OCI-LY1 (cell line): ENCODE results near the gene MTX1.
A peak's percentile ranks its signal among the peaks of the same experiment; 100 is the strongest.

Experiments used
- EZH2 ChIP-seq: fragments of 200-600 bp; sonication (generic), shearing (Covaris generic); IDR thresholded peaks from 2 replicates; pipeline ENCODE4 v1.8.0; 2017; ENCODE audit warnings: borderline replicate concordance, mixed run types, mild to moderate bottlenecking, antibody characterized with exemption, low read length, moderate library complexity, mixed read lengths
- TF ChIP-seq, protein P1 (sequence below): fragments of 200-600 bp; sonication (generic), shearing (Covaris generic); IDR thresholded peaks from 2 replicates; pipeline ENCODE4 v1.5.1; 2017; ENCODE audit warnings: mild to moderate bottlenecking, antibody characterized with exemption, low read length, moderate library complexity, mixed read lengths

DNA sequence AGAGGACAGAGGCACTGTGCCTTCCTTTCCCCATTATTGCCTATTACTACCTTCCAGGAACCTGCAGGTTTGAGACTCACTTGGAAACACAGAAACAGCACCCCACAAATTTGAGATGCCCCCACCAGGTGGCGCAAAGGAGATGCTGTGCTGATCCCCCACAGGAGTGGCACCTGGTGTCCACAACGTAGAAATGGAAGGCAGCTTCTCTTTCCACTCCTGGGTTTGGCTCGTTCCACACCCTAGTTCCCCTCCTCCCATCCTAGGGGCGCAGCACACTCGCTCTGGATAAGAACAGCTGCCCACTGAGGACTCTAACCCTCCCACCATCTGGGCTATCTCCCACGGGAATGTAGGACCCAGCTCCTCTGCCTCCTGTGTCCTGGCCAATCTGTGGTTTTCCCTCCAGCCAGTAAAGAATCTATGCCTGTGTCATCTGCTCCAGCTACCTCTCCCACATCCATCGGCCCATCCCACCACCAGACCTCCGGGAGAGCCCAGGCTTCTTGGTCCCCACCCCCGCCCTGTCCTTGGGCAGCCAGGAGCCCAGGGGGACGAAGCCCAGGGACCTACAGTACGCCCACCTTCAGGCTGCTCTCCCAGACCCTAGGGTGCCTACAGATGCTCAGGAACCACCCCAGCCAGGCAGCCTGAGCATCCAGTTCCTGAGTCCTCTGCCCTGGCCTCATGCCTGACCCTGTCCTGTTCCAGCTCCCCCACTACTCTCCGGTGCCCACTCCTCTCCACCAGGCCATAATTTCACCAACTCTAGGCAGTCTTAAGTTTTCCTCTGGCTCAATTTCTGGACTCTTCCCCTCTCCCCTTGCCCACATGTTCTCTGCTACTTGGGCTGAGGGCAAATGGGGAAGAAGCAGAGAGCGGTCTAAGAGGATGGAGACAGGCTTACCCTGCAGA is 1.3 kb upstream of the MTX1 start:
- TF ChIP-seq, protein P1, sequence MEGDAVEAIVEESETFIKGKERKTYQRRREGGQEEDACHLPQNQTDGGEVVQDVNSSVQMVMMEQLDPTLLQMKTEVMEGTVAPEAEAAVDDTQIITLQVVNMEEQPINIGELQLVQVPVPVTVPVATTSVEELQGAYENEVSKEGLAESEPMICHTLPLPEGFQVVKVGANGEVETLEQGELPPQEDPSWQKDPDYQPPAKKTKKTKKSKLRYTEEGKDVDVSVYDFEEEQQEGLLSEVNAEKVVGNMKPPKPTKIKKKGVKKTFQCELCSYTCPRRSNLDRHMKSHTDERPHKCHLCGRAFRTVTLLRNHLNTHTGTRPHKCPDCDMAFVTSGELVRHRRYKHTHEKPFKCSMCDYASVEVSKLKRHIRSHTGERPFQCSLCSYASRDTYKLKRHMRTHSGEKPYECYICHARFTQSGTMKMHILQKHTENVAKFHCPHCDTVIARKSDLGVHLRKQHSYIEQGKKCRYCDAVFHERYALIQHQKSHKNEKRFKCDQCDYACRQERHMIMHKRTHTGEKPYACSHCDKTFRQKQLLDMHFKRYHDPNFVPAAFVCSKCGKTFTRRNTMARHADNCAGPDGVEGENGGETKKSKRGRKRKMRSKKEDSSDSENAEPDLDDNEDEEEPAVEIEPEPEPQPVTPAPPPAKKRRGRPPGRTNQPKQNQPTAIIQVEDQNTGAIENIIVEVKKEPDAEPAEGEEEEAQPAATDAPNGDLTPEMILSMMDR: peak; percentile 86
- no peak for TF ChIP-seq EZH2
